Pulmonary artery endothelial cell (primary cell): ENCODE data around the gene EREG. TPM values are rescaled to one million over a fixed set of nuclear protein-coding genes. Genes with fewer than 3 reads are reported as not detected.
"Not testable (repeated sequence)": the region's sequence is repeated elsewhere in the genome, so short reads cannot be mapped to it uniquely, and the experiment has no call there.

ENCODE experiments used
- DNase-seq: peaks from one replicate; pipeline ENCODE4 v3.0.0-alpha.2; 2011; ENCODE audit warnings: low read depth, low spot score
- total RNA-seq: library from RNA; depleted of rRNA; stranded (reverse); fragments of >200 nt; gene quantifications from 2 replicates; pipeline ENCODE4 v1.2.3, GENCODE V29; 2014

The EREG gene
- total RNA-seq, 1 donor from 2014 or later: not detected

- not testable (repeated sequence) for DNase-seq
Observed at GRCh38 chr4:74340421-74340820, 24.5 kb upstream of the EREG start.

- no peak for DNase-seq
Observed at GRCh38 chr4:74344031-74344430, 20.9 kb upstream of the EREG start.

- DNase-seq: no peak
Observed at GRCh38 chr4:74353858-74354257, 11.1 kb upstream of the EREG start.

- no peak for DNase-seq
Observed at GRCh38 chr4:74357965-74358364, 7.0 kb upstream of the EREG start.

GRCh38 chr4:74361671-74362070 is 3.3 kb upstream of the EREG start:
- DNase-seq: no peak

- no peak for DNase-seq
Observed at GRCh38 chr4:74362347-74362746, 2.6 kb upstream of the EREG start.

GRCh38 chr4:74364256-74364651 is 691 bp upstream of the EREG start:
- no peak for DNase-seq

GRCh38 chr4:74365761-74366160 is 816 bp downstream of the EREG start:
- DNase-seq: no peak

- no peak for DNase-seq
Observed at GRCh38 chr4:74366367-74366911, 1.5 kb downstream of the EREG start.

- DNase-seq: no peak
Observed at GRCh38 chr4:74367656-74368290, 2.8 kb downstream of the EREG start.

GRCh38 chr4:74368596-74368995 is 3.7 kb downstream of the EREG start:
- DNase-seq: no peak

- no peak for DNase-seq
Observed at GRCh38 chr4:74369855-74370254, 4.9 kb downstream of the EREG start.

- DNase-seq: no peak
Observed at GRCh38 chr4:74370912-74371311, 6.0 kb downstream of the EREG start.

- no peak for DNase-seq
Observed at GRCh38 chr4:74374128-74374527, 9.2 kb downstream of the EREG start.

GRCh38 chr4:74374561-74375327 is 9.8 kb downstream of the EREG start:
- DNase-seq: no peak

GRCh38 chr4:74375824-74376426 is 11.0 kb downstream of the EREG start:
- DNase-seq: no peak

GRCh38 chr4:74376888-74377483 is 12.0 kb downstream of the EREG start:
- peak; percentile 51 for DNase-seq

GRCh38 chr4:74377714-74378113 is 12.8 kb downstream of the EREG start:
- DNase-seq: no peak

GRCh38 chr4:74378573-74378972 is 13.6 kb downstream of the EREG start:
- no peak for DNase-seq

GRCh38 chr4:74379912-74380311 is 15.0 kb downstream of the EREG start:
- DNase-seq: no peak

- DNase-seq: no peak
Observed at GRCh38 chr4:74385386-74385785, 20.4 kb downstream of the EREG start.

GRCh38 chr4:74386159-74386558 is 21.2 kb downstream of the EREG start:
- DNase-seq: no peak
